Measurements from ENCODE around the gene CDC42BPA.
"Not testable (repeated sequence)": the region's sequence is repeated elsewhere in the genome, so short reads cannot be mapped to it uniquely, and the experiment has no call there.

The CDC42BPA gene

DNA sequence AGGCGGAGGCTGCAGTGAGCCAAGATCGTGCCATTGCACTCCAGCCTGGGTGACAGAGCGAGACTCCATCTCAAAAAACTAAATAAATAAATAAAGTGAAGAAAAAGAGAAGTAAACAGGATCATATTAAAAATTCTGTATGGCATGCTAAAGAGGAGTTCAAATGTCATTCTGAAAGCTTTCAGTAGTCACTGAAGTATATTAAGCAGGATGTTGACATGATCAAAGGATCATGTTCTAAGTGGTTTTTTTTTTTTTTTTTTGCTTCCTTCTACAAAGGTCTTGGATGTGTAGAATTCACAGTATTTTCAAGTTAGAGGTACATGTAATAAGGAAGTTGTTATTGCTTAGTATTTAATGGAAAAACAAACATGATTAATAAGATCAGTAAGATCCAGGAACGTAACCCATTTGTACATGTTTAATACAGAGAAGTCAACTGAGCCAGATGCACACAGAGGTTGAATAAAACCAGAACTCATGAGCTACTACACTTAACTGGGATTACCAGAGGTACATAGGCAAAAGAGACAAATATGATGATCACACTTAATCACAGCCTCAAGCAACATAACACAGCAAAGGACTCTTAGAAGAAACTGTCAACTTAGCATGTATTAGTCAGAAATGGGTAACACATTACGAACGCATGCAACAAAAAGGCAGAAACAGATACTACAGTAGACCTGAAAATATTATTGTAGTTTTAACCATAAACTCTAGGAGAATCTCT is 12.2 kb downstream of the CDC42BPA start:
- no peak for DNase-seq

DNA sequence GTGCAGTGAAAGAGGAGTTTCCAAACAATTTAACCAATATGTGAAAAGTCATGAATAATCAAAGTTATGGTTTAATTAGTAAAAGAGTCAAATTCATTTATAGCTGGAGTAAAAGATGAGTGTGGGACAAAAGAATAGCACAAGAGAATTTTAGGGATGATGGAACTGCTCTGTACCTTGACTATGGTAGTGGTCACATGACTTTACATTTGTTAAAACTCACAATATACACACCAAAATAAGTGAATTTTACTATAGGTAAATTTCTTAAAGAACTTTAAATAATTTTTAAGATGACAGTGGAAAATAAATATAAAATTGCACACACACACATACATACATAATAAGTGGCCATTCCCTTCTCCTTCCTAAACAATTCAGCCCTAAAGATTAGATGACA is 13.6 kb downstream of the CDC42BPA start:
- DNase-seq: no peak

DNA sequence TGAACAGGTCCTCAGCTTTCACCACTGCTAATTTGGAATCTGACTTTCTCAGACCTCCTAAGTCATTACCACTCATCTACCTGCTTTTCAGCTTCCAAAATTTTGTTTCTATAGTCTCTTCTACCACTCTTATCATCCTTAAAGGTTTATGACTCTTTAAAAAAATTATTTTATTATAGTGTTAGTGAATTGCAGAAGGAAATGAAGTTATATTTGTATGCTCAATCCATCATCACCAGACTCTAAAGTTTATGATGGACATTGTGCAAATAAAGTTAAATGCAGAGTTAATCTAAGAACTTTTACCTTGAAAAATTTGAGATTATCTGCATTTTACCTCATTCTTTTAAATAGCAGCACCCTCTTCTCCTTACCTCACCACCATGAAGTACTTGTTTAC is 14.6 kb downstream of the CDC42BPA start:
- DNase-seq: no peak

DNA sequence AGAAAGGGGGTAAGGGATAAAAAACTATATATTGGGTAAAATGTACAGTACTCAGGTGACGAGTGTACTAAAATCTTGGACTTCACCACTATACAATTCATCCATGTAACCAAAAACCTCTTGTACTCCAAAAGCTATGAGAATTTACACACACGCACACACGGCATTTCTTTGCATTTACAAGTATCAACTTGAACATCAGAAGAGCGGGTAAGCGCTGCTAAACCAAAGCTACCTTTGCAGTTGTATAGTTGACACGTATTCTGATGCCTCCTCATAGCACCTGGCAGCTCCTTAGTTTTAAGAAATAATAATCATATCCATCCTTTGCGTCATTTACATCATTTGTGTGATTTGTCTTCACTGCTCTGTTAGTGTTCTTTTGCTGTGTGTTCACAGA is 17.6 kb downstream of the CDC42BPA start:
- DNase-seq: no peak

DNA sequence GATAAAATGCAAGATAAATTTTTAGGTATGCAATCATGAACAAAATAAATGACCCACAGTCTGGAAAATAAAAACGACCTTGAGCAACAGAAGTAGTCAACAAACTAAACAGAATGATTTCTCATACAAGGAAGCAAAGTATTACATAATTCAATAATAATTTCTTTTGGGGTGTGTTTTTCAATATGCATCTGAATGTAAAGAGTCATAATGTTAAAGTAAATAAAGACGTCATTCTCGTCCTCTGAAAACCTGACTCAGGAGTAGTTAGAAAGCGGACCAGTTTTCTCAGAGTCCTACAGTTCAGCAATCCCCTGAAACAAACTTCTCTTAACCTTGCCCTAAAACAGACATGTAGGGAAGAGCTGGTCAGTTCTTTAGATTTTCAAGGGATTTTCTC is 18.6 kb downstream of the CDC42BPA start:
- DNase-seq: no peak

DNA sequence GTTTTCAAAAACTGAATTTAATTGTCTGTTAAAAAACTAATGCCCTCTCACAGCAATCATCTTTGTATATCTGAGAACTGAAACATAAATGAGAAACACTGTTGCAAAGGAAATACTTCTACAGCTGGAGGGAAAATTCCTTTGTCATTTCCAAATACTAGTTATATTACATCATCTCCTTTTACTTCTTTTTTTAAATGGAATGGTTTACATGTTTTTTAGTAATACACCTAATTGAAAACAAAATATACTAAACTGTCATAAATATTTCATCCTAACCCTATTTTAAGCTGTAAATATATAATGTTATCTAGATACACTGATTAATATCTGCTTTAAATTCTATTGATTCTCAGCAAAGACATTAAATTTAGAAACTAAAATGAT is 19.1 kb downstream of the CDC42BPA start:
- DNase-seq: no peak

DNA sequence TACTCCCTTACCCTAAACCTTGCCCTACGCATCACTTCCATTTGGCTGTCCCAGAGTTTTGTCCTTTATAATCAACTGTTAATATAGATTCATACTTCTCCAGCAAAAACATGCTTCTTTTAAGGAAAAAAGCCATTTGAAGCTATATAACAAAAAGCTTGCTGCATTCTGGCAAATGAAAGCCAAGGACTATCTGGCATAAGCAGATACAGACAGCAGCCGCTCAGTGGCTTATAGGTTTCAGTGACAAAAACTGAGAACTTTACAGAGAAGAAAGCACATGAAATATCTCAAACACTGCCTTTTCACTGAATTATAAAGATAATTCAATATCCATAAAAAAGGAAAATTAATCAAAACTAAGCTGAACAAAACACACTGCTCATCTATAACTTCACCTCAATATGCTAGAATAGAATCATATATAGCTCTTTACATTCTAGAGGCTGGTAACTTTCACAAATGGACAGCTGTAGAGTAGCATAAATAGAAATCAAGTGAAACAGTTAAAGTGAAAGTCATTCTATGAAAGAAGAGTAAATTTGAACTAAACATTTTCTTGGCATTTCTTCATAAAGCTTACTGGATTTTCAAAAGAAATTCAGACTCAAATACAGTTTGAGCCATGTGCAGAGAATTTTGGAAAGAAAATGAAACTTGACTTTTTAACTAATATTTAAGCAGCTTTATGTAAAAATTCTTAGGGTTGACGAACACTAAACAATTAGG is 19.6 kb downstream of the CDC42BPA start:
- no peak for DNase-seq

DNA sequence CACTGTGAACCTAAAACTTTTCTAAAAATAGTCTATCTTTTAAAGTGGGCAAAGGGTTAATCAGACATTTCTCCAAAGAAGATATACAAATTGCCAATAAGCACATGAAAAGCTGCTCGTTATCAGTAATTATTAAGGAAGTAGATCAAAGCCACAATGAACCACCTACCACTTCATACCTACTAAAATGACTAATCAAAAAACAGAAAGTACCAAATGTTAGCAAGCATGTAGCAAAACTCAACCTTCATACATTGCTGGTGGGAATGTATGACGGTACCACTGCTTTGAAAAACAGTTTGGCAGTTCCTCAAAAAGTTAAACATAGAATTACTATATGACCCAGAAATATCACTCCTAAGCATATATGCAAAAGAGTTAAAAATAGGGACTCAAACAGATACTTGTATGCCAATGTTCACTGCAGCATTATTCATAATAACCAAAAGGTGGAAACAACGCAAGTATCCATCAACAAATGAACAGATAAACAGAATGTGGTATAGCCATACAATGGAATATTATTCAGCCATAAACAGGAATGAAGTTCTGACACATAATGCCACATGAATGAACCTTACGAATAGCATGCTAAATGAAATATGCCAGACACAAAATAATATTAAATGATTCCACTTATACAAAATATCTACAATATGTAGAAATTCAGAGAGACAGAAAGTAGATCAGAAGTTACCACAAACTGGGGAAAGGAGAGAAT is 21.1 kb downstream of the CDC42BPA start:
- DNase-seq: no peak

DNA sequence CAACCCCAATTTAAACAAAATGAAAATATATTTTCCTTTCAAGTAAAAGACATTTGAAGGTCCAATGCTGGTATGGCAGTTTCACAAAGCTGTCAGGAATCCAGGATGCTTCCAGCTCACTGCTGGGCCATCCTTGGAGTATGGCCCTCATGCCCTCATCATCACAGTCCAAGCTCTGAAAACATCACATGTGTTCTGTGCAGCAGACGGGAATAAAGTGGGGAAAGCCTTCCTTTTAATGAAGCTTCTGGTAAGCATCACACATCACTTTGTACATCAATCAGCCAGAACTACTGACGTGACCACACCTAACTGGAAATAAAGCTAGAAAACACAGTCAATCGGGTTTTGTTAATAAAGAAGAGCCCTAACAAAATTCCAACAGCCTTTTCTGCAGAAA is 22.7 kb downstream of the CDC42BPA start:
- DNase-seq: no peak

DNA sequence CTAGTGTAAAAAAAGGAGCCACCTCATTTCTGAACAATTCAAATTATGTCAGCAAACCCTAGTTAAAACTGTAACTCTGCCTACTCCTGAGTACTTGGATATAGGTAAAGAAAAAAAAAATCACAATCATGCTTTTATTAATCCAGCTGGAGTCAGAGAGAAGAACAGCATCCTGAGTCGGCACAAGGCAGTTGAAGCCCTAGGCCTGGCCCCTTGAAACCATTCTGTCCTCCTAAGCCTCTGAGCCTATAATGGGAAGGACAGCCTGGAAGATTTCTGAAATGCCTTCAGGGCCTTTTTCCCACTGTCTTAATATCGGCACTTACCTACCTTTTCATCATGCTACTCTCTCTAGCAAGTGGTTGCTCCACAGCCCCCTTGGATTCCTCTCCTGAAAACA is 32.5 kb downstream of the CDC42BPA start:
- DNase-seq: no peak

DNA sequence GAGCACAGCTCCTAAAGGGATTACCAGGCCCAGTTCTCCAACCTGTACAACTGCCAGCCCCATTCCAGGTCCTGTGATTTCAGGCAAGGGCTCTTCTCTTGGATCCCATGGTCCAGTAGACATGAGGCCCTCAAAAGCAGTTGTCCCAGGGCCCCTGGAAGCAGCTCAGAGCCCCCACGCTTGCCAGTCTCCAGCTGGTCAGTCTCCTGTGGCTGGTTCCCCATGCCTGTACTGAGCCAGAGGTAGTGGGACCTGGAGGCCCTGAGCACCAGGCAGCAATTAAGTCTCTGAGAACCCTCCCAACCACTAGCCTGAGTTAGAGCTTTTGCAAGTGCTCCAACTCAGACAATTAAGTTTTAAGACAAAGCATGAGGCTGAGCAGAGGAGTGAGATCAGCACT is 36.9 kb downstream of the CDC42BPA start:
- no peak for DNase-seq

DNA sequence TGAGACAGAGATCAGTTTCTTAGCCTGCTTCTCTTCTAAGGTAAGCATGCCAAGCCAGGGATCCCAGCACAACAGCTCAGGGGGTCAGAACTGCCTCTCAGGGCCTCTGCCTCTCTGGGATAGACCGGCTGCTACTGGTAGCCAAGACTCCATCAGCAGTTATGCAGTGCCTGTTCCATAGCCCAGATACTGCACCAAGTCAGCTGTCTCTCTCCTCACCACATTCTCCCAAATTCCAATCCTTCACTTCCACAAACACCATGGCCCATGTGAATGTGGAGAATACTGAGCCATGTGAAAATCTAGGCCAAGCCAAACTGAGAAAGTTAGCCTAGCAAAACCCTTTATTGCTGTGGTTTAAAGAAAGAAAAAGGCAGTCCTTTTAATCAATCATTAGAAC is 37.5 kb downstream of the CDC42BPA start:
- no peak for DNase-seq

DNA sequence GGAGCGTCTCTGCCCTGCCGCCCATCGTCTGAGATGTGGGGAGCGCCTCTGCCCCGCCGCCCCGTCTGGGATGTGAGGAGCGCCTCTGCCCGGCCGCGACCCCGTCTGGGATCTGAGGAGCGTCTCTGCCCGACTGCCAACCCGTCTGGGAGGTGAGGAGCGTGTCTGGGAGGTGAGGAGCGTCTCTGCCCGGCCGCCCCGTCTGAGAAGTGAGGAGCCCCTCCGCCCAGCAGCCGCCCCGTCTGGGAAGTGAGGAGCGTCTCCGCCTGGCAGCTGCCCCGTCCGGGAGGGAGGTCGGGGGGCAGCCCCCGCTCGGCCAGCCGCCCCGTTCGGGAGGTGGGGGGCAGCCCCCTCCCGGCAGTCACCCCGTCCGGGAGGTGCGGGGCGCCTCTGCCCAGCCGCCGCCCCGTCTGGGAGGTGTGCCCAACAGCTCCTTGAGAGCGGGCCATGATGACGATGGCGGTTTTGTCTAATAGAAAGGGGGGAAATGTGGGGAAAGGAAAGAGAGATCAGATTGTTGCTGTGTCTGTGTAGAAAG is 42.1 kb downstream of the CDC42BPA start:
- DNase-seq: not testable (repeated sequence)

DNA sequence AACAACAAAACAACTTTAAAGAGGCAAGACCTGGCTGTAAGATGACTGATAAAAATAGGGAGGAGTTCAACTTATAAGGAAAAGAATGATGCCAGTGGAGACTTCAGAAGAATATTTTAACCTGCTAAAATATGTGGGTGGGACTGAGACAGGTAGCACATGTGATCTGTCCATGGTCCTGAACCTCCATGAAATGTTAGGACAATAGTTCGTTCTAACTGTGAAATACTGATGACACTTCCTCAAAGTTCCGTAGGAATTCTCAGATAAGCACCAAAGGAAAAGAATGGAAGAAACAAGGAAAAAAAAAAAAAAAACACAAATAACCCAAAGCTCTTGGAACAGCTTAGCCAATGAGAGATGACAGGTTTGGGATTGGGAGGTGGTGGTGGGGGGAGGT is 44.7 kb downstream of the CDC42BPA start:
- no peak for DNase-seq

DNA sequence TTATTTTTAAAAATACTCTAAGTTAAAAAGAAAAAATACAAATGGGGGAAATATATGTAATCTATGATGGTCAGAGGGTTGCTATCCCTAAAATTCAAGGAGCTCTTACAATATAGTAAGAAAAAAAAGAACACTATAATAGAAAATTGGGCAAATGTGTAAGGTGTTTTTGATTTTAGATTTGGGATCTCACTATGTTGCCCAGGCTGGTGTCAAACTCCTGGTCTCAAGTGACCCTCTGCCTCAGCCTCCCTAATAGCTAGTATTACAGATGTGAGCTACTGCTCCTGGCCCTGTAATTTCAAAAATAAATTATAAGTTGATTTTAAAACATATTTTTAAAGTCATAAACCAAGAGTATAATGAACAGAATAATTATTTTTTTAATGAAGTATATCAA is 45.9 kb downstream of the CDC42BPA start:
- DNase-seq: no peak

DNA sequence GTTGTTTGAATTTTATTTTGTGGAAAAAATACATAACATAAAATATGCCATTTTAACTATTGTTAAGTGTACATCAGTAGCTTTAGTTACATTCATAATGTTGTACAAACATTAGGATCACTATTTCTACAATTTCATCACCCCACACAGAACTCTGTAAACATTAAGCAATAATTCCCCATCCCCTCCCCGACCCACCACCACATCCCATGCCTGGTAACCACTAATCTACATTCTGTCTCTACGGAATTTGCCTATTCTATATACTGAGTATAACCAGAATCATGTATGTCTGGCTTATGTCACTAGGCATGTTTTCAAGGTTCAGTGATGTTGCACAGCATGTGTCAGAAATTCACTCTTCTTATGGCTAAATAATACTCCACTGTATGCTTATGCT is 47.7 kb downstream of the CDC42BPA start:
- no peak for DNase-seq

DNA sequence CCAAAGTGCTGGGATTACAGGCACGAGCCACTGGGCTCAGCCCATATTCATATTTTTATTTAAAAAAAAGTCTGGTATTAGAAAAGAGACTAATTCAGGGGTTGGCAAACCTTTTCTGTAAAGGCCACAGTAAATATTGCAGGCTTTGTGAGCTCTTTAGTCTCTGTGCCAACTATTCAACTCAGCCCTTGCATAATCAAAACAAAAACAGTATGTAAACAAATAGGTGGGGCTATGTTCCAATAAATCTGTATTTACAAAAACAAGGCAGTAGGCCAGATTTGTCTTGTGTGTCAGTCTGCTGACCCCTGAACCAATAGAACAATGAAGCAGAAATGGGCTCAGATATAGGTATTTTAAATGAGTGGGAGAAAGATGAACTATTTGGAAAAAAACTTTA is 49.3 kb downstream of the CDC42BPA start:
- DNase-seq: no peak

DNA sequence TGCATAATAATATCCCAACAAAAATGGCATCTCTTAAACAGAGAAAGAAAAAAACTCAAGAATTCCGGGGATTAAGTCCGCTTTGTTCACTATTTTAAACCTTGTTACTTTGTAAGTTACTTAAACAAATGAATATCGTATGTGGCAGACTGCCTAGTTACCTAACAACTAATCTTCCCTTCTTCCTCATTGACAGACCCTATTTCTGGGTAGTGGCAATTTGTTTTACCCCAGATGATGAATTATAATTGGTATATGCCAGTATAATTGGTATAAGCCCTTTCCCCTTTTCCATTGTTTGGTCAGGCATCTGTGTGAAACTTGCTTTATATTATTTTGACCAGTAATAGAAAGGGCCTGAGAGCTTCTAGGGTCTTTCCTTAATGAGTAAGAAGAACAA is 52.4 kb downstream of the CDC42BPA start:
- no peak for DNase-seq

DNA sequence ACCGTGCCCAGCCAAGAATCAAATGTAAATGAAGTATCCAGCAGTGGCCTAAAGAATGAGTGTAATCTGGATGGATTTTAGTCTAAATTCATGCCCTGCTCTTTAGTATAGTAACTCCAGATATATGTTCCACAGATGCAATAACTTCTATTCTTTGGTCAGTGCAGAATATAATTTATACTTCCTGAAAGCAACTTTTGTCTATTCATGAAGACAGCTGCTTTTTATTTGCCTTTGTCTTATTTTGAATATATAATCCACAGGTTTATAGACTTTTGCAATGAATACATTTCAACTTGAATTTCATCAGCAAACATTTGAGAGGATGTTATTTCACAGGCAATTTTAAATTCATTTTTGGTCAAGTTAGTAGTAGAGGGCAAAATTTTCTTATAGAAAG is 54.4 kb downstream of the CDC42BPA start:
- no peak for DNase-seq

DNA sequence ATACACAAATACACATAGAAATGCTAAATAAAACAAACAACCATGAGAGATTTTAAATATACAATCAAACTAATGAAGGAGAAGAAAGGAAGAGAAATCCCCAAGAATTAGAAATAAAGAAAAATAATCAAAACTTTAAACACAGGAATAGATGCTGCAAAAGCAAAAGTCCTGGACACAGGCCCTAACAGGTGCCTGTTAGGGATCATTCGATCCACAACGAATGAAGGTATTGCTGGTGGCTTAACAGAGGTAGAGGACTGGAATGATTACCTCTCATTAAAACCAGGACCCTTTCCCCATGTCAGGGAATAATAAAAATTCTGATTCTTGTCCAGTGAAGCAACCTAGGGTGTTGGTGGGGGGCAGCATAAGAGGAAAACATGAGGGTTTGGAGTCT is 56.8 kb downstream of the CDC42BPA start:
- no peak for DNase-seq

DNA sequence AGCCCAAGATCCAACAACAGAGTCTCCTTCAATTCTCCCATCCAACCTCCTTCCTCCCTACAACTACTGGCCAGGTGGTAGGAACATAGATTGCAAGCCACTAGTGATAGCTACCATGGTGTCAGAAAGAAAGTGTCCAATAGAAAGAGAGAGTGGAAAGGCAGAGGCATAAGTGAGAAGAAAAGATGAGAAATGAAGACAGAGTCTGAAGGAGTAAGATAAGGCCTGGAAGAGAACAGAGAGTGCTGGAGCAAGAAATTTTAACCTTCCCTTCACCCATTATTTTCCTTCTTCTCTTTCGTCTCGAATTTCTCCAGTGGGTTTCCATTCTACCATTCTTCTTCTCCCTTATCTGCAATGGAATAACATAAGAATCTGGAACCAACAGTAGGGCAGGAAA is 57.9 kb downstream of the CDC42BPA start:
- DNase-seq: no peak

DNA sequence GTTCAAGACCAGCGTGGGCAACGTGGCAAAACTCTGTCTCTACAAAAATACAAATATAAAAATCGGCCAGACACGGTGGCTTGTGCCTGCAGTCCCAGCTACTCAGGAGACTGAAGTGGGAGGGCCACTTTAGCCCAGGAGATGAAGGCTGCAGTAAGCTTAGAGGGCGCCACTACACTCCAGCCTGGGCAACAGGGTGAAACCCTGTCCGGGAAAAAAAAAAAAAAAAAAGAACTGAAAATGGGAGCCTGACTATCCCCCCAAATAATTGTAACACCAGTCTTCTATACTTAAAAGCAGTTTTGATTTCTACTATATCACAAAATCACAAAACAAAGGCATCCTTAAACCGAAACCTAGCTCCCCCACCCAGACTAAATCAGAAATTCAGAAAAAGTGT is 60.3 kb downstream of the CDC42BPA start:
- DNase-seq: no peak

DNA sequence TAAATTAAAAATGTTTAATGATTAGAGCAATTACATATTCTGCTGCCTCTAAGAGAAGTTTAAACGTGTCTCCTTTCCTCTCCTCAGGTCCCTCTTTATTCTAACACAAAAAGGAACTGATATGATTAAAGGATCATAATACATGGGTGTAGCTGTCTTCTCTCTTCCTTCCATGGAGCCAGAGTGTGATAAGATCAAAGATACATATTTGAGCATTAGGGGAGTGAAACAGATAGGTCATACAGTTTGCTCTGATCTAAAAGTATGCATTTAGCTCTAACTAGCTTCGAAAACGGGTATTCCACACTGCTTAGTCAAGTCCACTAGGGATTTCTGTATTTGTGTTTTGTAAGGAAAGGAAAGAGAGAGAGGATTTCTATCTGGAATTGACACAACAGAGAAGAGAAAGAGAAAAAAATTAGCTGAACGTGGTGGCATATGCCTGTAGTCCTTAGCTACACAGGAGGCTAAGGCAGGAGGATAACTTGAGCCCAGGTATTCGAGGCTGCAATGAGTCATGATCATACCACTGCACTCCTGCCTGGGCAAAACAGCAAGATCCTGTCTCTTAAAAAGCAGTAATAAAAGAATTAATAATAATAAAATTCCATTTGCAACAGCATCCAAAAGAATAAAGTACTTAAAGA is 63.1 kb downstream of the CDC42BPA start:
- DNase-seq: no peak
